ENCODE results near the gene RNF175. TPM values are rescaled to one million over a fixed set of nuclear protein-coding genes. Genes with fewer than 3 reads are reported as not detected.

Gene RNF175
- total and polyA plus RNA-seq, 10 donors, result 0.26 to 1.9 (median 0.46) TPM; not detected in 1

GRCh38 chr4:153710681-153711080, 49.1 kb downstream of the RNF175 start:
- peaks cover 0 to 16% (median 0%) of the 10 kb centered on the region in 6 donors for H3K36me3 ChIP-seq
- H3K4me3 ChIP-seq, result no peak overlapping the region
- 89 to 98% (median 93%) methylated on average over 1 of the region's 1 CpG for WGBS, 5 donors
- no peaks in the 10 kb centered on the region for H3K27me3 ChIP-seq (replicated peaks in 1 of 7)
- no peaks in the 10 kb centered on the region for H3K9me3 ChIP-seq
- intact Hi-C loops (cut with DNase I; ENCODE audit: low total_unique reads), result no loop called here
- no peak for TF ChIP-seq CTCF (IDR thresholded peaks at IDR 0.05 in 8 of 11, conservative IDR thresholded peaks at IDR 0.05 in 3 of 11)
- no peak for TF ChIP-seq POLR2AphosphoS5 (IDR thresholded peaks at IDR 0.05)
- no peak for TF ChIP-seq POLR2A (IDR thresholded peaks at IDR 0.05)
- DNase-seq, result no peak
- no peak overlapping the region for H3K27ac ChIP-seq
- peaks cover 0 to 22% (median 11%) of the 10 kb centered on the region in 6 donors for H3K4me1 ChIP-seq

GRCh38 chr4:153706519-153706918, 53.3 kb downstream of the RNF175 start:
- peak overlapping the region in 3 of 8 donors; percentile 13 to 64 (median 52) for H3K27ac ChIP-seq
- peaks cover 0 to 27% (median 14%) of the 10 kb centered on the region in 6 donors for H3K4me1 ChIP-seq
- no peaks in the 10 kb centered on the region for H3K27me3 ChIP-seq (replicated peaks in 1 of 7)
- intact Hi-C loops (cut with DNase I; ENCODE audit: low total_unique reads), result no loop called here
- no peak overlapping the region for H3K4me3 ChIP-seq
- TF ChIP-seq POLR2A (IDR thresholded peaks at IDR 0.05) (no peak), POLR2AphosphoS5 (IDR thresholded peaks at IDR 0.05) (no peak), CTCF (IDR thresholded peaks at IDR 0.05 in 8 of 11, conservative IDR thresholded peaks at IDR 0.05 in 3 of 11) (no peak)
- H3K36me3 ChIP-seq, result peaks cover 0 to 53% (median 0%) of the 10 kb centered on the region in 6 donors
- no peaks in the 10 kb centered on the region for H3K9me3 ChIP-seq
- DNase-seq, result no peak

- peak overlapping the region in 4 of 8 donors; percentile 13 to 64 (median 50) for H3K27ac ChIP-seq
- peaks cover 0 to 27% (median 14%) of the 10 kb centered on the region in 6 donors for H3K4me1 ChIP-seq
- TF ChIP-seq POLR2AphosphoS5 (IDR thresholded peaks at IDR 0.05) (no peak), CTCF (IDR thresholded peaks at IDR 0.05 in 8 of 11, conservative IDR thresholded peaks at IDR 0.05 in 3 of 11) (no peak), POLR2A (IDR thresholded peaks at IDR 0.05) (no peak)
- no peak overlapping the region for H3K4me3 ChIP-seq
- WGBS, 5 donors, result 28 to 47% (median 41%) methylated on average over 2 of the region's 2 CpGs
- DNase-seq, result no peak
- peaks cover 0 to 53% (median 0%) of the 10 kb centered on the region in 6 donors for H3K36me3 ChIP-seq
- H3K9me3 ChIP-seq, result no peaks in the 10 kb centered on the region
- intact Hi-C loops (cut with DNase I; ENCODE audit: low total_unique reads), result no loop called here
- H3K27me3 ChIP-seq (replicated peaks in 1 of 7), result no peaks in the 10 kb centered on the region
Observed at GRCh38 chr4:153705743-153706468, 53.9 kb downstream of the RNF175 start.

- intact Hi-C loops (cut with DNase I; ENCODE audit: low total_unique reads), result no loop called here
- peaks cover 0 to 46% (median 0%) of the 10 kb centered on the region in 6 donors for H3K36me3 ChIP-seq
- H3K4me3 ChIP-seq, result no peak overlapping the region
- H3K27me3 ChIP-seq (replicated peaks in 1 of 7), result no peaks in the 10 kb centered on the region
- peaks cover 0 to 27% (median 14%) of the 10 kb centered on the region in 6 donors for H3K4me1 ChIP-seq
- no peaks in the 10 kb centered on the region for H3K9me3 ChIP-seq
- no peak overlapping the region for H3K27ac ChIP-seq
- 88 to 94% (median 91%) methylated on average over 7 of the region's 7 CpGs for WGBS, 5 donors
- TF ChIP-seq CTCF (IDR thresholded peaks at IDR 0.05 in 8 of 11, conservative IDR thresholded peaks at IDR 0.05 in 3 of 11) (no peak), POLR2AphosphoS5 (IDR thresholded peaks at IDR 0.05) (no peak)
- no peak for DNase-seq
Observed at GRCh38 chr4:153704522-153704921, 55.3 kb downstream of the RNF175 start.

Data from spleen (tissue), 11 donors.